ENCODE measurements around the gene YIPF2. TPM values are rescaled to one million over a fixed set of nuclear protein-coding genes. Genes with fewer than 3 reads are reported as not detected.

YIPF2 gene
- polyA plus RNA-seq (2011; rRNA removed) (13.1 and 15.6 TPM in 2 replicates), polyA plus RNA-seq (2017; fragmentation: RNase III; extraction: RNeasy Plus Mini Kit Qiagen cat#74134 plus additional on column Dnase treatment) (14.5 to 18.2 TPM (median 17.5 TPM) in 3 replicates), polyA minus RNA-seq (2011; rRNA and poly(A)+ RNA removed) (12.0 and 13.9 TPM in 2 replicates)
- 22.3 and 31.1 TPM in 2 replicates for polyA plus RNA-seq (2012; cell fraction: cytosol; rRNA removed)
- polyA plus RNA-seq (2012; cell fraction: nucleus; rRNA removed): 47.6 and 54.7 TPM in 2 replicates

DNA sequence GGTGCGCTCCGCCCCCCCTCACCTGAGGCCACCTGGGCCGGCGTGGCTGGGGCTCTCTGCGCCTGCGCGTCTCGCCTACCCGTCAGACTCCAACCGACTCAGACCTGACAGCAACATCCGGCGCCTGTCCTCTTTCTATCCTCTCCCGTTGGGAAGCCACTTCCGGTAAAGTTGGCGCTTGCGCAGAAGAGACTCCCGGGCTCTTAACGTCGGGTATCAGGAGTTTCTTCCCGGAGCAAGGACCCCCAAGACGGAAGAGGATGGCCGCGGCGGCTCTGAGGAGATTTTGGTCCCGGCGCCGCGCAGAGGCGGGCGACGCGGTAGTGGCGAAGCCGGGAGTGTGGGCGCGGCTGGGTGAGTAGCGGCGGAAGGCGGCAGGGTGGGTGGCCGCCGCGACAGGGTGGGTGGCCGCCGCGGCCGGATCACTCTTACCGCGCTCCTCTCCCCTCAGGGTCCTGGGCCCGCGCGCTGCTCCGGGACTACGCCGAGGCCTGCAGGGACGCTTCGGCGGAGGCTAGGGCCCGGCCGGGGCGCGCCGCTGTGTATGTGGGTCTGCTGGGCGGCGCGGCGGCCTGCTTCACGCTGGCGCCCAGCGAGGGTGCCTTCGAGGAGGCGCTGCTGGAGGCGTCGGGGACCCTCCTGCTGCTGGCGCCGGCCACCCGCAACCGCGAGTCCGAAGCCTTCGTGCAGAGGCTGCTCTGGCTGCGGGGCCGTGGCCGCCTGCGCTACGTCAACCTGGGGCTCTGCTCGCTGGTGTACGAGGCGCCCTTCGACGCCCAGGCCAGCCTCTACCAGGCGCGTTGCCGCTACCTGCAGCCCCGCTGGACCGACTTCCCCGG lies at the start of gene YIPF2, which contains the start of gene TIMM29:
Gene YIPF2 (minus strand): TSS at position 77 of the 839 bp plus-strand sequence. CDS start 229 bp downstream, outside the sequence.
Gene TIMM29 (plus strand): TSS at position 249 of the 839 bp plus-strand sequence. CDS start 12 bp downstream, at position 261.
- 0% methylated on average over 9 of the region's 96 CpGs for WGBS (ENCODE audit: missing lambda C conversion rate)
- FAIRE-seq: no peak
- CTCF ChIA-PET: interaction anchor here (2.0 kb wide), 1 partner anchor 13 kb away, joined by 12 read pairs; no protein-coding TSS in a partner anchor
- POLR2A ChIA-PET: no interaction called here
- H3K4me3 ChIP-seq: peak within 1 kb of the TSS; percentile 100
- H3K27ac ChIP-seq: peak within 1 kb of the TSS; percentile 91 to 97
- peak within 1 kb of the TSS; percentile 94 for H3K4me2 ChIP-seq
- peak; percentile 93 to 94 for ATAC-seq
- H3K9me3 ChIP-seq: no peaks in the 10 kb centered on the region
- DNase-seq (ENCODE audit: low read depth in 1 of 2, low spot score in 1 of 2): peak; percentile 87 to 96
- H3K4me1 ChIP-seq: peaks cover 11% of the 10 kb centered on the region; the same call in 2 of the 3 replicates
- TF ChIP-seq ZC3H11A (IDR thresholded peaks at IDR 0.05) (no peak), JUN (IDR thresholded peaks at IDR 0.05) (peak; percentile 71 to 74; a peak in 2 of 5 replicates), HOXA7 (CRISPR knock-in tag; IDR thresholded peaks at IDR 0.05) (no peak), POLR2A (IDR thresholded peaks at IDR 0.05; ENCODE audit: low read length) (peak; percentile 41), CBX8 (IDR thresholded peaks at IDR 0.05) (no peak), BHLHE40 (IDR thresholded peaks at IDR 0.05; ENCODE audit: low read depth, low read length) (no peak), CEBPB (IDR thresholded peaks at IDR 0.05) (no peak), FOXS1 (CRISPR knock-in tag; IDR thresholded peaks at IDR 0.05) (no peak), NFE2L2 (conservative IDR thresholded peaks at IDR 0.05; ENCODE audit: low read length) (no peak), MAFK (IDR thresholded peaks at IDR 0.05; ENCODE audit: partially characterized antibody) (no peak), RCOR1 (IDR thresholded peaks at IDR 0.05; ENCODE audit: low read depth, low read length) (no peak), ZFP36 (IDR thresholded peaks at IDR 0.05; ENCODE audit: borderline replicate concordance, partially characterized antibody) (no peak), POLR2AphosphoS2 (conservative IDR thresholded peaks at IDR 0.05; ENCODE audit: low read length) (no peak), EHMT2 (IDR thresholded peaks at IDR 0.05; ENCODE audit: low read depth) (no peak), FOSB (CRISPR knock-in tag; IDR thresholded peaks at IDR 0.05) (no peak), HEYL (CRISPR knock-in tag; IDR thresholded peaks at IDR 0.05) (no peak), NR3C1 (IDR thresholded peaks at IDR 0.05) (no peak), PHF8 (IDR thresholded peaks at IDR 0.05; ENCODE audit: borderline replicate concordance, low read depth) (no peak), KDM5A (IDR thresholded peaks at IDR 0.05) (peak; percentile 96), GATA3 (IDR thresholded peaks at IDR 0.05; ENCODE audit: borderline replicate concordance) (no peak), ESRRA (IDR thresholded peaks at IDR 0.05; ENCODE audit: borderline replicate concordance, low read length) (no peak), TP53 (CRISPR knock-in tag; IDR thresholded peaks at IDR 0.05) (no peak)
- TF ChIP-seq, protein P1, sequence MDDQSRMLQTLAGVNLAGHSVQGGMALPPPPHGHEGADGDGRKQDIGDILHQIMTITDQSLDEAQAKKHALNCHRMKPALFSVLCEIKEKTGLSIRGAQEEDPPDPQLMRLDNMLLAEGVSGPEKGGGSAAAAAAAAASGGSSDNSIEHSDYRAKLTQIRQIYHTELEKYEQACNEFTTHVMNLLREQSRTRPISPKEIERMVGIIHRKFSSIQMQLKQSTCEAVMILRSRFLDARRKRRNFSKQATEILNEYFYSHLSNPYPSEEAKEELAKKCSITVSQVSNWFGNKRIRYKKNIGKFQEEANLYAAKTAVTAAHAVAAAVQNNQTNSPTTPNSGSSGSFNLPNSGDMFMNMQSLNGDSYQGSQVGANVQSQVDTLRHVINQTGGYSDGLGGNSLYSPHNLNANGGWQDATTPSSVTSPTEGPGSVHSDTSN (IDR thresholded peaks at IDR 0.05): no peak
- TF ChIP-seq, protein P2, sequence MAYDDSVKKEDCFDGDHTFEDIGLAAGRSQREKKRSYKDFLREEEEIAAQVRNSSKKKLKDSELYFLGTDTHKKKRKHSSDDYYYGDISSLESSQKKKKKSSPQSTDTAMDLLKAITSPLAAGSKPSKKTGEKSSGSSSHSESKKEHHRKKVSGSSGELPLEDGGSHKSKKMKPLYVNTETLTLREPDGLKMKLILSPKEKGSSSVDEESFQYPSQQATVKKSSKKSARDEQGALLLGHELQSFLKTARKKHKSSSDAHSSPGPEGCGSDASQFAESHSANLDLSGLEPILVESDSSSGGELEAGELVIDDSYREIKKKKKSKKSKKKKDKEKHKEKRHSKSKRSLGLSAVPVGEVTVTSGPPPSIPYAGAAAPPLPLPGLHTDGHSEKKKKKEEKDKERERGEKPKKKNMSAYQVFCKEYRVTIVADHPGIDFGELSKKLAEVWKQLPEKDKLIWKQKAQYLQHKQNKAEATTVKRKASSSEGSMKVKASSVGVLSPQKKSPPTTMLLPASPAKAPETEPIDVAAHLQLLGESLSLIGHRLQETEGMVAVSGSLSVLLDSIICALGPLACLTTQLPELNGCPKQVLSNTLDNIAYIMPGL (CRISPR knock-in tag; IDR thresholded peaks at IDR 0.05; ENCODE audit: borderline replicate concordance): no peak
- TF ChIP-seq, protein P3, sequence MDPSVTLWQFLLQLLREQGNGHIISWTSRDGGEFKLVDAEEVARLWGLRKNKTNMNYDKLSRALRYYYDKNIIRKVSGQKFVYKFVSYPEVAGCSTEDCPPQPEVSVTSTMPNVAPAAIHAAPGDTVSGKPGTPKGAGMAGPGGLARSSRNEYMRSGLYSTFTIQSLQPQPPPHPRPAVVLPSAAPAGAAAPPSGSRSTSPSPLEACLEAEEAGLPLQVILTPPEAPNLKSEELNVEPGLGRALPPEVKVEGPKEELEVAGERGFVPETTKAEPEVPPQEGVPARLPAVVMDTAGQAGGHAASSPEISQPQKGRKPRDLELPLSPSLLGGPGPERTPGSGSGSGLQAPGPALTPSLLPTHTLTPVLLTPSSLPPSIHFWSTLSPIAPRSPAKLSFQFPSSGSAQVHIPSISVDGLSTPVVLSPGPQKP (IDR thresholded peaks at IDR 0.05; ENCODE audit: low read depth, low read length): 0 out of 2 replicates have a peak, but pooled peaks have one; percentile 13
- TF ChIP-seq, protein P4, sequence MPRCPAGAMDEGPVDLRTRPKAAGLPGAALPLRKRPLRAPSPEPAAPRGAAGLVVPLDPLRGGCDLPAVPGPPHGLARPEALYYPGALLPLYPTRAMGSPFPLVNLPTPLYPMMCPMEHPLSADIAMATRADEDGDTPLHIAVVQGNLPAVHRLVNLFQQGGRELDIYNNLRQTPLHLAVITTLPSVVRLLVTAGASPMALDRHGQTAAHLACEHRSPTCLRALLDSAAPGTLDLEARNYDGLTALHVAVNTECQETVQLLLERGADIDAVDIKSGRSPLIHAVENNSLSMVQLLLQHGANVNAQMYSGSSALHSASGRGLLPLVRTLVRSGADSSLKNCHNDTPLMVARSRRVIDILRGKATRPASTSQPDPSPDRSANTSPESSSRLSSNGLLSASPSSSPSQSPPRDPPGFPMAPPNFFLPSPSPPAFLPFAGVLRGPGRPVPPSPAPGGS (IDR thresholded peaks at IDR 0.05): peak; percentile 83; the same call in 2 of the 3 replicates
- TF ChIP-seq, protein P5, sequence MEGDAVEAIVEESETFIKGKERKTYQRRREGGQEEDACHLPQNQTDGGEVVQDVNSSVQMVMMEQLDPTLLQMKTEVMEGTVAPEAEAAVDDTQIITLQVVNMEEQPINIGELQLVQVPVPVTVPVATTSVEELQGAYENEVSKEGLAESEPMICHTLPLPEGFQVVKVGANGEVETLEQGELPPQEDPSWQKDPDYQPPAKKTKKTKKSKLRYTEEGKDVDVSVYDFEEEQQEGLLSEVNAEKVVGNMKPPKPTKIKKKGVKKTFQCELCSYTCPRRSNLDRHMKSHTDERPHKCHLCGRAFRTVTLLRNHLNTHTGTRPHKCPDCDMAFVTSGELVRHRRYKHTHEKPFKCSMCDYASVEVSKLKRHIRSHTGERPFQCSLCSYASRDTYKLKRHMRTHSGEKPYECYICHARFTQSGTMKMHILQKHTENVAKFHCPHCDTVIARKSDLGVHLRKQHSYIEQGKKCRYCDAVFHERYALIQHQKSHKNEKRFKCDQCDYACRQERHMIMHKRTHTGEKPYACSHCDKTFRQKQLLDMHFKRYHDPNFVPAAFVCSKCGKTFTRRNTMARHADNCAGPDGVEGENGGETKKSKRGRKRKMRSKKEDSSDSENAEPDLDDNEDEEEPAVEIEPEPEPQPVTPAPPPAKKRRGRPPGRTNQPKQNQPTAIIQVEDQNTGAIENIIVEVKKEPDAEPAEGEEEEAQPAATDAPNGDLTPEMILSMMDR (IDR thresholded peaks at IDR 0.05): no peak
- TF ChIP-seq, protein P6, sequence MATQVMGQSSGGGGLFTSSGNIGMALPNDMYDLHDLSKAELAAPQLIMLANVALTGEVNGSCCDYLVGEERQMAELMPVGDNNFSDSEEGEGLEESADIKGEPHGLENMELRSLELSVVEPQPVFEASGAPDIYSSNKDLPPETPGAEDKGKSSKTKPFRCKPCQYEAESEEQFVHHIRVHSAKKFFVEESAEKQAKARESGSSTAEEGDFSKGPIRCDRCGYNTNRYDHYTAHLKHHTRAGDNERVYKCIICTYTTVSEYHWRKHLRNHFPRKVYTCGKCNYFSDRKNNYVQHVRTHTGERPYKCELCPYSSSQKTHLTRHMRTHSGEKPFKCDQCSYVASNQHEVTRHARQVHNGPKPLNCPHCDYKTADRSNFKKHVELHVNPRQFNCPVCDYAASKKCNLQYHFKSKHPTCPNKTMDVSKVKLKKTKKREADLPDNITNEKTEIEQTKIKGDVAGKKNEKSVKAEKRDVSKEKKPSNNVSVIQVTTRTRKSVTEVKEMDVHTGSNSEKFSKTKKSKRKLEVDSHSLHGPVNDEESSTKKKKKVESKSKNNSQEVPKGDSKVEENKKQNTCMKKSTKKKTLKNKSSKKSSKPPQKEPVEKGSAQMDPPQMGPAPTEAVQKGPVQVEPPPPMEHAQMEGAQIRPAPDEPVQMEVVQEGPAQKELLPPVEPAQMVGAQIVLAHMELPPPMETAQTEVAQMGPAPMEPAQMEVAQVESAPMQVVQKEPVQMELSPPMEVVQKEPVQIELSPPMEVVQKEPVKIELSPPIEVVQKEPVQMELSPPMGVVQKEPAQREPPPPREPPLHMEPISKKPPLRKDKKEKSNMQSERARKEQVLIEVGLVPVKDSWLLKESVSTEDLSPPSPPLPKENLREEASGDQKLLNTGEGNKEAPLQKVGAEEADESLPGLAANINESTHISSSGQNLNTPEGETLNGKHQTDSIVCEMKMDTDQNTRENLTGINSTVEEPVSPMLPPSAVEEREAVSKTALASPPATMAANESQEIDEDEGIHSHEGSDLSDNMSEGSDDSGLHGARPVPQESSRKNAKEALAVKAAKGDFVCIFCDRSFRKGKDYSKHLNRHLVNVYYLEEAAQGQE (IDR thresholded peaks at IDR 0.05): no peak
- TF ChIP-seq, protein P7, sequence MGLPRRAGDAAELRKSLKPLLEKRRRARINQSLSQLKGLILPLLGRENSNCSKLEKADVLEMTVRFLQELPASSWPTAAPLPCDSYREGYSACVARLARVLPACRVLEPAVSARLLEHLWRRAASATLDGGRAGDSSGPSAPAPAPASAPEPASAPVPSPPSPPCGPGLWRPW (IDR thresholded peaks at IDR 0.05): no peak

Measured in A549 (cell line).